HG03135 (cell line): Measurements from ENCODE around the gene OR52B6.
"Not testable (repeated sequence)": the region's sequence is repeated elsewhere in the genome, so short reads cannot be mapped to it uniquely, and the experiment has no call there.

ENCODE experiments used
- ATAC-seq: cut with Tn5 transposase; IDR thresholded peaks from one replicate; pipeline ENCODE4 v1.9.1; 2021; ENCODE audit warnings: mild to moderate bottlenecking, moderate library complexity; ENCODE audit not compliant: unreplicated experiment

OR52B6 gene, protein sequence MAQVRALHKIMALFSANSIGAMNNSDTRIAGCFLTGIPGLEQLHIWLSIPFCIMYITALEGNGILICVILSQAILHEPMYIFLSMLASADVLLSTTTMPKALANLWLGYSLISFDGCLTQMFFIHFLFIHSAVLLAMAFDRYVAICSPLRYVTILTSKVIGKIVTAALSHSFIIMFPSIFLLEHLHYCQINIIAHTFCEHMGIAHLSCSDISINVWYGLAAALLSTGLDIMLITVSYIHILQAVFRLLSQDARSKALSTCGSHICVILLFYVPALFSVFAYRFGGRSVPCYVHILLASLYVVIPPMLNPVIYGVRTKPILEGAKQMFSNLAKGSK

DNA sequence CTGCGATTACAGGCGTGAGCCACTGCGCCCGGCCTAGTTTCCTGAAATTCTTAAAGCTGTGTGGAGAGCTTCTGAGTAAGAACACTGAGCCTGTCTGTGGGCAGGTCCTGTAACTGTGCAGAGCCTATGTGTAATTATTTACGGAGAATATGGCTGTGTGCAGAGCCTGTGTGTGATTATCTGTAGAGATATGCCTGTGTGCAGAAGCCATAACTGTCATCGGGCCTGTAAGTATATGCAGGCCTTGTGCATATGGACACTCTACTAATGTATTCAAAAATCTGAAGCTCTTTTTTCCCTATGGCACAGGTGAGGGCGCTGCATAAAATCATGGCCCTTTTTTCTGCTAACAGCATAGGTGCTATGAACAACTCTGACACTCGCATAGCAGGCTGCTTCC, at the start of gene OR52B6:
Gene OR52B6, plus strand, starts transcription at position 301 of the 400 bp plus-strand sequence. Its CDS starts 0 bp downstream, at position 301.
- no peak for ATAC-seq

DNA sequence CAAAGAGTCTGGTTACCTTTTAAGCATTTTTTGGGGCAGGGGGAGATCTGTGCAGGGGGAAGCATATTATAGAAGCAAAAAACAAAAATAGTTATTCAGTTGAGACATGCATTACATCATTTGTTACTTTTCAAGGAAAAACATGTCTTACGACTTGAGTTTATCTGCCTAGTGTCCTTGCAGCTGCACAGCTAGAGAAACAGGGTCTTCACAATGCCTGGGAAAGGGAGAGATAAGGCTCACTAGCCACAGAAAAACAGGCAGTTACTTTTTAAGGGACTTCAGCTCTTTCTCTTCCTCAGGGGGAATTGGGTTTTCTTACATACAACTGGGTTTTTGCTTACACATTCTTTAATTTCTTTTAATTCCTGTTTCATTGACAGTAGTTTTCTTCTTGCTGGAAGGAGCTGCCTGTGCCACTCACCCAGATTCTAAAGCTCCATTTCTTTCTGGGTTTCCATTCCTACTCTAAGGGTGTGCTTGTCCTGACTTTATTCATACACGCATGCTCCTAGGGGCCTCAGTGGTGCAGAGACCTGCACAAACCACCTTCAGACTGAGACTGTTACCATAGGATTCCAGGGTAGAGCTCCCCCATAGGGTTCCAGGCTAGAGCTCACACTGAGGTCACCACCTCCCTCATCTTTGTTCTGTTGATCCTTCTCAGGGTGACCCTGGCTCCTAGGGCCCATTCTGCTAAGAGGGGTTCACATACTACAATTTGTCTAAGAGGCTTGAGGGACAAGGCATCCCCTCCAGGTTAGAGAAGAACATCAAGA, 49.4 kb upstream of the OR52B6 start:
- ATAC-seq = no peak

DNA sequence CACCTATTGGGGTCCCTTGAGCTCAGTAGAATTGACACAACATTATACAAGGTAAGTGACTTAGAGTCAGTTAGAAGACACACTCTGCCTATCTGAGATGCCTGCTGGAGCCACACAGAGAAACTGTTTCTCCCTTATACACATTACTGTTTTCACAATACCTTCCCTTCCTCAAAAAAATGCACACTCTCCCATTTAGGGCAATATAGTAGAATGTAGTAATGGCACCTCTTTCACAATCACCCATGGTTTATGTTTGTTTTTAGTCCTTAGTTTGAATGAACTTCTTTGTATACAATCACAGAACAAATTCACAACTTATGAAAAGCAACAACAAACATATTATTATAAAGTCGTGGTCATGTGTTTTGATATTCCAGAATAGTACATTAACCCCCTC, 46.6 kb upstream of the OR52B6 start:
- ATAC-seq = no peak

DNA sequence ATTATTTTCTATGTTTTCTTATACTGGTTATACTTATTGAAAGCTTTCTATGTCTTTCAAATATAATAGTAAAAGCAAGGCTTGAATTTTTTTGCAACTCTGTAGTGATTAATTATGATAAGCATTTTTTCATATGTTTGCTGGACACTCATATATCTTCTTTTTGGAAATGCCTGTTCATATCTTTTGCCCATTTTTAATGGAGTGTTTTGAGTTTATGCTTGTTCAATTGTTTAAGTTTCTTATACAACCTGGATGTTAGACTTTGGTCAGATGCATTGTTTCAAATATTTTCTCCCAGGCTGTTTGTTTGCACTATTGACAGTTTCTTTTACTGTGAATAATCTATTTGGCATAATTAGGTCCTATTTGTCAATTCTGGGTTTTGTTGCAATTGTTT, 44.2 kb upstream of the OR52B6 start:
- ATAC-seq = no peak

DNA sequence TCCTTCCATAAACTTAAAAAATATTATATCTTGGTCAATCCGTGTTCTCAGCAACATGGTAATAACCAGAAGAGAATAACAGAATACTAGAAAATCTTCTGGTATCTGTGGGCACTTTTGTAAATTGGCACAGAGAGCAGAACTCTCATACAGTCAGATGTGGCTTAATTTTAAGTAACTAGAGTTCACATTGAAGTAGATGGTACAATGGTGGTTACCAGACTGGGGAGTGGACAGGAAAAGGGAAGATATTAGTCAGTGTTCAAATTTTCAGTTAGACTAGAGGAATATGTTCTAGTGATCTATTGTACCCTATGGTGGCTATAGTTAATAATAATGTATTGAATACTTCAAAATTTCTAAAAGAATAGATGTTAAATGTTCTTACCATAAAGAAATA, 39.2 kb upstream of the OR52B6 start:
- ATAC-seq = no peak

DNA sequence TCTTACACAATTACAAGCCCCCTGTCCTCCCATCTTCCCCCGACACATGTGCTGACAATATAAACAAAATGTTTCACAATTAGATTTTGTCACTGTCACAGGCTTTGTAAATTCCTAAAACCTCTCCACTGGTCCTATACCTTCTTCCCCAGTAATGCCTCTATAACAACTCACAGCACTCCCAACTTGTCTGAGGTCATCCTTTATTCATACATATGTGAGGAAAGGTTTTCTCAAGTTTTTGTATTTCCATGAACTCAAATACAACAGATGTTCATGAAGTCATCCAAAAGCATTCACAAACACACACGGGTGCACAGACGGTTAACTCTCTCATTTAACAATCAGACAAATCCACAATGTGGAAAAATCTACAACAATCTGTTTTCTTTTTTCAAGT, 34.2 kb upstream of the OR52B6 start:
- ATAC-seq = no peak

DNA sequence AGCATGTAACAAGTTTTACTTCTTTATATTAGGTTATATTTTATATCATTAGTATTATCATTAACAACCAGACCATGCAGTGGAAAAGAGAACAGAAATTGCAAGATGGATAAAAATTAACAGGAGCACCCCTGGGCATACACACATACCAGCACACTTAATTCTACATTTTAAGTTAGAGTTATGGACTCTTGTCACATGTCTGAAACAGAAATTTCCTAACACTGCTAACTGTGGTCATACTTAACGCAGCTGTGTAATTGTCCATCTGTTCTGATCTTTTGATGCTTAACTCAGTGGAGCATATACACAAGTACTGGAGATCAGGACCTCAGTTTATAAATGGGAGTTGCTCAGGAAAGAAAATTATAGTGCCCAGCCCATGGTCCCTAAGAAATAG, 32.7 kb upstream of the OR52B6 start:
- peak; percentile 63 for ATAC-seq

DNA sequence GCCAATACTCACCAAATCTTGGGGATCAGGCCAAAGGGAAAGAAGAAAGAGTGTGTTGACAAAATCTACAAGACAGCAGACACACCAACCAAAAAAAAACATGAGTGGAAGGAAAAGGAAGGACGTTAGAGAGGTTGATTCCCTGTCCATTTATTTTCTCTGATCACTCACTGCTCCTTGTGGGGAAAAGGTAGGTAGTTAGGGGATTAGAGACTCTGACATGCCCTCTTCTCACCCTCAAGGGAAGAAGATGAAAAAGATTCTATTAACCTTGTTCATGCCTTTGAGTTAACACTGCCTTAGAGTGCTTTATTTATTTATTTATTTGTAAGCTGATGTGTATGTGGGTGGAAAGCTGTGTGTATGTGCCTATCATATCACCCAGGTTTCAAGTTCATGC, 32.2 kb upstream of the OR52B6 start, which contains the start of gene OR52H1:
Gene OR52H1, minus strand, starts transcription at position 101 of the 400 bp plus-strand sequence. CDS start 3,035 bp downstream, outside the sequence.
- no peak for ATAC-seq

DNA sequence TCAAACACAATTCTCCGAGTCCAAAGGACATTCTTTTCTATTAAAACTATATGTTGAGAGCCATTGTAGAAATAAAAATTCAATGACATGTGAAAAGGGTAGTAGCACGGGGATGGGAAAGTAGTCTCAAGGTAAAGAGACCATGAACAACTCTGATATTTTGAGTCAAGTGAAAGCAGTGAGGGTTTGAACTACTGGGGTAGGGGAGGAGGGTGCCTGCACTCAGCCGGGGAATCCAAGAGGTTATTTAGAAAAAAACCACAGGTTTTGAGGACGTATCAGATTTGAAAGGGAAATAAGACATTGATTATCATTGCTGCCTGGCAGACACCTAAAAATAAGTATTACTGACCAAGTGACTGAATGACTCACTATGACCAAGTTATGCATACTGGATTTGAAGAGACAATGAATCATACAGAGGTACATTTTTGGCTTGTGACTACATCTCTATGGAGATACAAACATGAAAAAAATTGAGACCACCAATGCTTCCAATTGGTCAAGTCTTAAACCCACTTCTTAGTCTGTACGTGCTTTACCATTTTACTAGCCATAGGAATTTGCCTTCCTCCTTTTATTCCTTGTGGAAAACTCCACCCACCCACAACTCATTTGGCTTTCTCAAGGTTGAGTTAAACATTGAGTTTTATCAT, 30.1 kb upstream of the OR52B6 start:
- ATAC-seq = peak; percentile 57

DNA sequence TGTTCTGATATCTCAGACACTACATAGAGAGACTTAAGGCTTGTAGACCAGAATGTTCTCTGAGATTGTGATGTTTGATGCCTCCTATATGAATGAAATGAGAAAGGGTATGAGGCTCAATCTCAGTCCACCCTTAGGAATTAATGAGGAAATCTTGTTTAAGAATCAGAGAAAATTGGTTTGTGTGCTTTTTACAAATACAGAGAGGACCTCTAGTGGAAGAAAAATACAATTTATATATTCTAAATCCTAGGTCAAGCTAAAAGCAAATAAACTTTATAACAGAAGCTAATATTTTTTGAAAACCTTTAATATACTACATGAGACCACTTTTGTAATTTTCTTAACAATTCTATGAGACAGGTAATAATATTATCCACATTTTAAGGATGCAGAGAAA, 27.3 kb upstream of the OR52B6 start:
- no peak for ATAC-seq

DNA sequence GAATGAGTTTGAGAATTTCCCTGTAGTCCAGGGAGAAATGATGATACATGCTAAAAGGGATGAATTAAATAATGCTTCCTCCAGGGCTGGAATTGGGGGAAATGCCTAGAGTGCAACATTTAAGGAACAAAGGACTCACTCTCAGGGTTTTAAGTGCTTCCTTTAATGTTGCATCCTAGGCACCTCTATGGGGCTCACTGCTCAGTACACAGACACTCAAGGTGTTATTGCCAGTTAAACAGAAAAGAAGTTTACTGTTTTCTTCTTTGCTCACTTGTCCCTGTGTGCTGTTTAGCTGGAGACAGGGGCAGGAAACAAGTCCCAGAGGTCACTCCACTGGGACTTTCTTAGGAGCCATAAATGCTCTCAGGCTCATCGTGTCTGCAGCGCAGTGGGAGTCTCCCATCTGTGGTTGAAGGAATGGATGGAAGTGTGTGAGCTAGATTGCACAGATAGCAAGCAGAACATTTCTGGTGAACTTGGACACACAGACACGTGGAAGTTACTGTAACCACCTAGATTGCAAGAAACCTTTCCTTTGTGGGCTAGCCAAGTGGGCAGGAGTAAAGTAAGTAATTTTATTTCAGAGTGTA, 24.0 kb upstream of the OR52B6 start:
- no peak for ATAC-seq

DNA sequence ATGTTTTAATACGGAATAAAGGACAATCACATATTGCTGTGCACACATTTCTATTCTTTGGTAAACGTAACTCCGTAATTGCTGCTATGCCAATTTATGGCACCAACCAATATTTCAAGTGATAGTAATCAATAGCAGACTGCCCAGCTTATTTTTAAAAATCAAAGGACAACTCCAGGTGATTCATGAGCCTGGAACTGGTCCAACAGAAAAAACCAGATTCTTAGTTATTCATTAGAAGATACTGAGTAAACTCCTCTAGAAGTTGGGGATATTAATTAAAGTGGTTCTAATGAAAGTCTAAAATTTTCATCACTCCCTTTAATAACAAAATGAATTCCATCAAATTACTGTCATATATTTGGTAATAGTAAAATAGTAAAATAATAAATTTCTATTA, 22.9 kb upstream of the OR52B6 start:
- no peak for ATAC-seq

DNA sequence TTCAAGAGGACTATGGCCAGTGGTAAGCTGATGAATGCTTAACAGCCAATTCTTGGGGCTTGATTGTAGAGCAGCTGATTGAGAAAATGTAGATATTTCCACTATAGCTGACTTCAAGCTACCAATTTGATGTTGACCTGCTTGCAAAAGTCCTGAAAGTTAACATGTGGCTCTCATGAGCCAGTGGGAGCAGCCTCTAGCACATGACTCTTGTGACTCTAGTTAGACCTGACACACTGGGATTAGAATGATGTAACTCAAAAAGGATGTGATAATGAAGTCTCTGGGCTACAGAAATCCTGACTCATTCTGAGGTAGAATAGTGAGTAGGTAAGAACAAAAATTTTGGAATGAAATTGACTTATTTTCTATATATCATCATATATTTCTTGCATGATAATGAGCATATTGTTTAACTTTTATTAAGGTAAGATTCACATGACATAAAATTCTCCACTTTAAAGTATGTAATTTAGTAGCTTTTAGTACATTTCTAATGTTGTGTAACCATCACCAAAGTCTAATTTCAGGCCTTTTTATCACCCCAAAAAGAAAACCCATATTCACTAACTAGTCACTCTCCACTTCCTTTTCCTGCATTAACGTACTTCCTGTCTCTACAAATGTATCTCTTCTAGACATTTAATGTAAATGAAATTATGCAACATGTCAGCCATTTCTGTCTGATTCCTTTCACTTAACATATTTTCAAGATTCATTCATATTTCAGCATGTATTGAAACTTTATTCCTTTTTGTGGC, 16.2 kb upstream of the OR52B6 start:
- no peak for ATAC-seq

DNA sequence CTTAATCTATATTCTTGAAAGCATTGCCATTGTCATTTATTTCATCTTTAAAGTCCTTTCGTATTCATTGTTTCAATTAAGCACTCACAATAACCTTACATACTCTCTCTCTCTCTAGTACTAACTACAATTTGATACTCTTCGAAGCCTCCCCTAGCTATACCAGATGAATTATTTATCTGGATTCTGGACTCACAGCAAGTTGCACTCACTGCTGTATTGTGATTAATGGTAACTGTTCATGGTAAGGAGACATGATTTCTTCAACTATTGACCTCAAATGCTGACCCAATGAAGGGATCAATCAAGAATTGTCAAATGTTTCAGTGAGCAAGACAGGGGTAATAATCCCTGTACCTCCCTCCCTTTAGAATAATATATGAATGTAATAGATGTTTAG, 6.0 kb upstream of the OR52B6 start:
- no peak for ATAC-seq

DNA sequence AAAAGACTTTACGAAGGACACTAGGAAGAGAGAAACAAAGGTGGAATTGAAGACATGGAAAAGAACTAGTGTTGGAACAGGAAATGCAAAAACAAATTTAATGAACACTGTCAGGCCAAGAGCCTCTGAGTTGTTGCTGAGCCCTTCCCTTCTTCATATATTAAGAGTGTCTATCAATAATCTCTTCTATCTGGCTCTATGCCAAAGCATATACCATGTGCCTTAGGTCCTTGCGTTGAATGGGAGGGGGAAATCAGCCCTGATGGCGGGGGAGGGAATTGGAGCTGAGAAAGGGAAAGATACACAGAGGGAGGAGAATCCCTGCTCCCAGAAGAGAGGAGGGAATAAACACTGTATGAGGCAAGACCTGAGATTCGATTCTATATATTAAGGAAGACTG, 5.5 kb upstream of the OR52B6 start:
- ATAC-seq = no peak

DNA sequence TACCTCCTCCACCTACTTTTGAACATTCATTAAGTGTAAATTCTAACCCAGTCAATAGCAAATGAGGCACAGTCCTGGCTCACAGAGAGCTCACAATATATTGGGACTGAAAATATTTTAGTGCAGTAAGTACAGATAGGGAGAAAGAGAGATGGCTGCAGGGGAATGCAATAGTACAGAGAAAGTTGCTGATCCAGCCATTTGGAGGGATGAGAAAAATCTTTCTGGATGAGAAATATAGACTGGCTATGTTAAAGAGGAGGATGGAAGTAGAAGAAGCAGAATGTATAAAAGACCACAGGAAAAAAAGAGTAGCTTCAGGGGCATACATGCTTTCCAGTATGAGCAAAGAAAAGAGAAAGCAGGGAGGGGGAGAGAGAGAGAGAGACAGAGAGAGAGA, 3.6 kb upstream of the OR52B6 start:
- ATAC-seq = no peak

DNA sequence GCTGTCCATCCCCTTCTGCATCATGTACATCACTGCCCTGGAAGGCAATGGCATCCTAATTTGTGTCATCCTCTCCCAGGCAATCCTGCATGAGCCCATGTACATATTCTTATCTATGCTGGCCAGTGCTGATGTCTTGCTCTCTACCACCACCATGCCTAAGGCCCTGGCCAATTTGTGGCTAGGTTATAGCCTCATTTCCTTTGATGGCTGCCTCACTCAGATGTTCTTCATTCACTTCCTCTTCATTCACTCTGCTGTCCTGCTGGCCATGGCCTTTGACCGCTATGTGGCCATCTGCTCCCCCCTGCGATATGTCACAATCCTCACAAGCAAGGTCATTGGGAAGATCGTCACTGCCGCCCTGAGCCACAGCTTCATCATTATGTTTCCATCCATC, 337 bp downstream of the OR52B6 start:
- no peak for ATAC-seq

DNA sequence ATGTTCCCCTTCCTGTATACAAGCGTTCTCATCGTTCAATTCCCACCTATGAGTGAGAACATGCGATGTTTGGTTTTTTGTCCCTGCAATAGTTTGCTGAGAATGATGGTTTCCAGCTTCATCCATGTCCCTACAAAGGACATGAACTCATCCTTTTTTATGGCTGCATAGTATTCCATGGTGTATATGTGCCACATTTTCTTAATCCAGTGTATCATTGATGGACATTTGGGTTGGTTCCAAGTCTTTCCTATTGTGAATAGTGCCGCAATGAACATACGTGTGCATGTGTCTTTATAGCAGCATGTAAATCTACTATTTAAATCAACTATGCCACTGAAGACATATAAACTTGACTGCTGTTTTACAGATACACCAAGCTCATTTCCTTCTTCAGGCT, 3.8 kb downstream of the OR52B6 start:
- not testable (repeated sequence) for ATAC-seq

DNA sequence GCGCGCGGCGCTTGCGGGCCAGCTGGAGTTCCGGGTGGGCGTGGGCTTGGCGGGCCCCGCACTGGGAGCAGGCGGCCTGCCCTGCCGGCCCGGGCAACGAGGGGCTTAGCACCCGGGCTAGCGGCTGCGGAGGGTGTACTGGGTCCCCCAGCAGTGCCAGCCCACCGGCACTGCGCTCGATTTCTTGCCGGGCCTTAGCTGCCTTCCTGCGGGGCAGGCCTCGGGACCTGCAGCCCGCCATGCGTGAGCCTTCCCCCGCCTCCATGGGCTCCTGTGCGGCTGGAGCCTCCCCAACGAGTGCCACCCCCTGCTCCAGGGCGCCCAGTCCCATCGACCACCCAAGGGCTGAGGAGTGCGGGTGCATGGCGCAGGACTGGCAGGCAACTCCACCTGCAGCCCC, 9.2 kb downstream of the OR52B6 start:
- not testable (repeated sequence) for ATAC-seq

DNA sequence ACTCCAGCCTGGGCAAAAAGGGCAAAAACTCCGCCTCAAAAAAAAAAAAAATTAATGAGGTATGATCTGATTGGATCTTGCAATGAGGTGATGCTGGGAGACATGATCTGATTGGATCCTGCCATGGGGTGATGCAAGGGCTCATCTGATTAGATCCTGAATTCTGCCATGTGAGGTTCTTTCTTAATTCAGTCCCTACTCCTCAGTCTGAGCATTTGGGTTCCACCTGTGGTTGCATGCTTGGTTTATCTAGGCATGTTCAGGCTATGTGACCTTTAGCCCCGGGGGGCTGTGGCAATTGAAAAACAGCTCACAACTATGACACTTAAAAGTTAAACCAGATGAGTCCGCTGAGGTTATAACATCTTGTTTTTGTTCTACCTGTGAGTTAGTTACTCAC, 10.9 kb downstream of the OR52B6 start:
- ATAC-seq = no peak

DNA sequence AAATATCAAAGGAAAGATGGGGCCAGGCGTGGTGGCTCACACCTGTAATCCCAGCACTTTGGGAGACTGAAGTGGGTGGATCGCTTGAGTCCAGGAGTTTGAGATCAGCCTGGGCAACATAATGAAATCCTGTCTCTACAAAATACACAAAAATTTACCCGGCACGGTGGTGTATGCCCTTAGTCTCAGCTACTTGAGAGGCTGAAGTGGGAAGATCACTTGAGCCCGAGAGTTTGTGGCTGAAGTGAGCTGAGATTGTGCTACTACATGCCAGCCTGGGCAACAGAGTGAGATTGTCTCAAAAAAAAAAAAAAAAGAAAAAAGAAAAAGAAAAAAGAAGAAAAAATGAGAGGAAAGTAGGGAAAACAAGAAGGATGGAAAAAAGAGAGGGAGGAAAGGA, 11.9 kb downstream of the OR52B6 start:
- ATAC-seq = no peak
